HG02870 (cell line): Measurements from ENCODE around the gene MOBP.
"Not testable (repeated sequence)": the region's sequence is repeated elsewhere in the genome, so short reads cannot be mapped to it uniquely, and the experiment has no call there.

Experiments
- ATAC-seq: cut with Tn5 transposase; IDR thresholded peaks from one replicate; pipeline ENCODE4 v1.9.1; 2021; ENCODE audit warnings: mild to moderate bottlenecking, moderate library complexity; ENCODE audit not compliant: unreplicated experiment

MOBP gene

GRCh38 chr3:39448506-39449233, 18.8 kb upstream of the MOBP start:
- no peak for ATAC-seq

GRCh38 chr3:39449796-39450195, 17.7 kb upstream of the MOBP start:
- ATAC-seq, result no peak

GRCh38 chr3:39453134-39453533, 14.3 kb upstream of the MOBP start:
- ATAC-seq, result no peak

GRCh38 chr3:39453872-39454271, 13.6 kb upstream of the MOBP start:
- ATAC-seq, result not testable (repeated sequence)

- ATAC-seq, result no peak
These were observed 12.8 kb upstream of the MOBP start for GRCh38 chr3:39454591-39455217.

- ATAC-seq, result no peak
These were observed 11.3 kb upstream of the MOBP start for GRCh38 chr3:39456159-39456558.

GRCh38 chr3:39457361-39457760, 10.1 kb upstream of the MOBP start:
- no peak for ATAC-seq

- ATAC-seq, result not testable (repeated sequence)
These were observed 8.9 kb upstream of the MOBP start for GRCh38 chr3:39458579-39458978.

GRCh38 chr3:39460677-39461076, 6.8 kb upstream of the MOBP start:
- ATAC-seq, result no peak

- no peak for ATAC-seq
These were observed 4.2 kb upstream of the MOBP start for GRCh38 chr3:39463269-39463668.

GRCh38 chr3:39466988-39467387, 492 bp upstream of the MOBP start:
- no peak for ATAC-seq

- ATAC-seq, result no peak
These were observed 592 bp downstream of the MOBP start for GRCh38 chr3:39468108-39468436.

GRCh38 chr3:39469258-39469657, 1.8 kb downstream of the MOBP start:
- no peak for ATAC-seq

- no peak for ATAC-seq
These were observed 2.5 kb downstream of the MOBP start for GRCh38 chr3:39469945-39470344.

- ATAC-seq, result no peak
These were observed 4.2 kb downstream of the MOBP start for GRCh38 chr3:39471652-39472051.

- ATAC-seq, result no peak
These were observed 6.1 kb downstream of the MOBP start for GRCh38 chr3:39473452-39474125.

GRCh38 chr3:39474126-39474515, 6.6 kb downstream of the MOBP start:
- ATAC-seq, result no peak

GRCh38 chr3:39476783-39477182, 9.3 kb downstream of the MOBP start:
- no peak for ATAC-seq

GRCh38 chr3:39478226-39478625, 10.7 kb downstream of the MOBP start:
- no peak for ATAC-seq

GRCh38 chr3:39479701-39480414, 12.4 kb downstream of the MOBP start:
- ATAC-seq, result no peak

GRCh38 chr3:39485547-39485946, 18.1 kb downstream of the MOBP start:
- ATAC-seq, result no peak

- ATAC-seq, result no peak
These were observed 23.5 kb downstream of the MOBP start for GRCh38 chr3:39491014-39491413.
